Stimulated activated CD8-positive, alpha-beta memory T cell treated with anti-CD3 and anti-CD28 coated beads, Interleukin-4, amount 100 ng/mL, for 48 hours (primary cell): Measurements from ENCODE around the gene C1orf159.
"Not testable (repeated sequence)": the region's sequence is repeated elsewhere in the genome, so short reads cannot be mapped to it uniquely, and the experiment has no call there.

ENCODE experiments used
- DNase-seq: peaks from one replicate; pipeline ENCODE4 v3.0.0-alpha.2; 2020

Gene C1orf159

GRCh38 chr1:1115786-1116700 is at the start of gene C1orf159:
C1orf159 (minus strand) TSS chr1:1116089; CDS start chr1:1091543, 24,546 bp downstream.
- peak; percentile 99 for DNase-seq

- DNase-seq, result no peak
Measured at GRCh38 chr1:1165485-1165884, 49.6 kb upstream of the C1orf159 start.

GRCh38 chr1:1164701-1165451 is 49.0 kb upstream of the C1orf159 start:
- no peak for DNase-seq

- no peak for DNase-seq
Measured at GRCh38 chr1:1164361-1164700, 48.4 kb upstream of the C1orf159 start.

- DNase-seq, result no peak
Measured at GRCh38 chr1:1163538-1164070, 47.7 kb upstream of the C1orf159 start.

GRCh38 chr1:1162597-1163537 is 47.0 kb upstream of the C1orf159 start:
- no peak for DNase-seq

- DNase-seq, result no peak
Measured at GRCh38 chr1:1161683-1162079, 45.8 kb upstream of the C1orf159 start.

- no peak for DNase-seq
Measured at GRCh38 chr1:1161078-1161682, 45.3 kb upstream of the C1orf159 start.

GRCh38 chr1:1160281-1160930 is 44.5 kb upstream of the C1orf159 start:
- DNase-seq, result no peak

GRCh38 chr1:1157914-1158710 is 42.2 kb upstream of the C1orf159 start:
- peak; percentile 47 for DNase-seq

GRCh38 chr1:1157426-1157913 is 41.6 kb upstream of the C1orf159 start:
- DNase-seq, result peak; percentile 78

GRCh38 chr1:1157033-1157365 is 41.1 kb upstream of the C1orf159 start:
- DNase-seq, result no peak

- no peak for DNase-seq
Measured at GRCh38 chr1:1156140-1157032, 40.5 kb upstream of the C1orf159 start.

- DNase-seq, result no peak
Measured at GRCh38 chr1:1155258-1155657, 39.4 kb upstream of the C1orf159 start.

GRCh38 chr1:1153874-1154273 is 38.0 kb upstream of the C1orf159 start:
- no peak for DNase-seq

- DNase-seq, result not testable (repeated sequence)
Measured at GRCh38 chr1:1153215-1153614, 37.3 kb upstream of the C1orf159 start.

GRCh38 chr1:1152431-1152830 is 36.5 kb upstream of the C1orf159 start:
- DNase-seq, result not testable (repeated sequence)

- DNase-seq, result no peak
Measured at GRCh38 chr1:1151306-1151705, 35.4 kb upstream of the C1orf159 start.

GRCh38 chr1:1150100-1150499 is 34.2 kb upstream of the C1orf159 start:
- no peak for DNase-seq

- no peak for DNase-seq
Measured at GRCh38 chr1:1149416-1149815, 33.5 kb upstream of the C1orf159 start.
